Stimulated activated CD4-positive, alpha-beta T cell treated with anti-CD3 and anti-CD28 coated beads, Interleukin-1b, Interleukin-23, amount 100 ng/mL, for 4 hours (primary cell): ENCODE results near the gene LLGL2.

ENCODE experiments used
- DNase-seq, 2 donors: peaks; one replicate each; pipeline ENCODE4 v3.0.0-alpha.2; 2020; ENCODE audit warnings: low read depth in 2 of 2

The LLGL2 gene

DNA sequence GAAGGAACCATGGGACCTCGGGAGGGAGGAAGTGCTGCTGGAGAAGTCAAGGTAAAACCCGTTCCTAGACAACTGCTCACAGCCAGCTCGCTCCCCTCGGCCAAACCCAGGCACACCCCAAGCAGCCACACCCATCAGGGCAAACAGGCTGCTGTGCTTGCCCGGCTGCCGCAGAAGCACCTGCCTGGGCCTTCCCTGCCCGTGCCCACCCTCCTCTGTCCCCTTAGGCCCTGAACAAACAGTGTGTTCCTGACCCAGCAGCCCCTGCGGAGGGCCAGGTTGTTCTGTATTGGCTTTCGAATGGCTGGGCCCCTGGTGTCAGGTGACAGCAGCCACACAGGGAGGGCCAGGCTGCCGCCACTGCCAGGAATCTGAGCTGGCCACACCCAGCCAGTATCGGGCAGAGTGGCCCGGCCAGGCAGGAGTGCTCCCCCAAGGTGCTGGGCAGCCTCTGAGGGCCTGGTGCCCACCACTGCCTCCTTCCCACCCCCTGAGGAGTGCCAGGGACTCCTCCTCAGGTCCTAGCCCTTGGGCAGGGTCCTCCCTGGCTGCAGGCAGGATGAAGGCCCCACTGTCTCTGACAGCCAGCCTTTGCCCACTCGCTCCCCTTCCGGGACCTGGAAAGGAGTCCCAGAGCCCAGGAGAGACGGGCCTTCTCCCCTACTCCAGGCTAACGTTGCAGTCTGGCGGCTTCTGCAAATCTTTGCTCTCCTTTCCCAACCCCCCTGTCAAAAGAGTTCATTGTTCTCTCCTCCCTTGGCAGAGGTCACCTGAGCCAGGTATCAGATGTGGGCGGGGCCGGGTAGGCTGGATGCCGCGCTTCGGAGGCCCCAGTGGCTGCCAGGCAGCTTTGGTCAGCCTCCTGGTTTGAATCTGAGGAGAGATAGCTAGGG lies 24.0 kb downstream of the LLGL2 start:
- no peak for DNase-seq

DNA sequence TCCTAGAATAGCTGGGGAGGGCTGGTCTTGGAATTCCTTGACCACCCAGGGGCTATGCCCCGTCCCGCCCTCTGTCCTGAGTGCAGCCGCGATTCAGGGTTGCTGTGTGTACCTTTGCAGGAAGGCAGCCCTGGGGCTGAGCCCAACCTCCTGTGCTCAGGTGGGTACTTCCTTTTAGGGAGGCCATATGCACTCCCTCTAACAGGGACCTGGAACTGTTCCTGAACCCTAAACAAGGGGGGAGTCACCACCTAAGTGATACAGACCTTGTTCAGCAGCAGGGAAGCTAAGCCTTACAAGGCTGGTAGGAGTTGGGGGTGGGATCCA lies 24.6 kb downstream of the LLGL2 start:
- DNase-seq: no peak

DNA sequence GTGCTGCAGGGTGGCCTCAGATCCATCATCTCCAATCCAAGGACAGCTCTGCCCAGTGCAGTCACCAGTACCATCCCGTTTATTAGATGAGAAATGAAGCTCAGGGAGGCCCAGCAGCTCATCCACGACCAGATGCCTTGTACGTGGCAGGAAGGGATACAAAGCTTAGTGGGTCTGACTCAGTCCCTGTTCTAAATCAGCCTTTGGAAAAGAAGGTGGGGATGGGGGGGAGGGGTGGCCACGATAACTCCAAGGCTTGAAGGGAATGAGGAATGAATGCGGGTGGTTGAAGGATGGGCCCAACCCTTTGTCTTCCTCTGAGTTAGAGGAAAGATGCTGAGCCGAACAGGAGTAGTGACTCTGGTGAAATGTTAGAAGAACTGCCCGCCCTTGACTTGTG lies 25.8 kb downstream of the LLGL2 start:
- DNase-seq: no peak

DNA sequence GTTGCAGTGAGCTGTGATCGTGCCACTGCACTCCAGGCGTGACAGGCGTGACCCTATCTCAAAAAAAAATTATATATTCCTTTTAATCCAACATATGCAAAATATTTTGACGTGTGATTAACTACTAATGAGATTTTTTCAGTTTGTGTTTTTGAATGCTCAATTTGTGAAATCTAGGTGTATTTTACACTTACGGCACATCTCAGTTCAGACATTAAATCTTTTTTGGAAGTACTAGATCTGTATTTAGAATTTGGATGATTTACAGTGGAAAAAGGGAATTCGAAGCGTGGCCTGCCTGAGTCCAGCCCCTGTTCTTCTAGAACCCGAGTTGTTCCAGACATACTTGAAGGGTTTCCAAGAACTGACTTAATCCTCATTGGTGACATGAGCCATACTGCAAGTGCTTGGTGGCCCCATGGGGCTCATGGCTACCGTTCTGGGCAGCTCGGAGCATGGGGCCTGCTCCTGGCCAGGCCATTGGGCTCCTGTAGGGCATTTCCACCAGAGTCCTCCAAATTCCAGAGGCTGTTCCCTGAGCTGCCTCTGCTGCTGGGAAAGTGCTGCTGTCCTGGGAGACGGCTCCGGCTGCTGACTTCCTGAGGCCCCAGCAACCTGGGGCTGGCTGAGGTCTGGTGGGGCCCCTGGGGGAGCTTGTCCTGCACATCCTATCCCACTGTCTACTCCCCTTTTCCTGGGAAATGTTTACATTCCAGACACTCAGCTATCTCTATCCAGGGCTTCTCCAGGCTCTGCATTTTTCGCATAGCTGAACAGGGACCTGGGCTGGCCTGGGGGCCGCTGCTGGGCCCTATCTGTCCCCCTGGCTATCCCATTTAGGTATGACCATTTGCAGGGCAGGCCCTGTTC lies 27.2 kb downstream of the LLGL2 start:
- DNase-seq: no peak

DNA sequence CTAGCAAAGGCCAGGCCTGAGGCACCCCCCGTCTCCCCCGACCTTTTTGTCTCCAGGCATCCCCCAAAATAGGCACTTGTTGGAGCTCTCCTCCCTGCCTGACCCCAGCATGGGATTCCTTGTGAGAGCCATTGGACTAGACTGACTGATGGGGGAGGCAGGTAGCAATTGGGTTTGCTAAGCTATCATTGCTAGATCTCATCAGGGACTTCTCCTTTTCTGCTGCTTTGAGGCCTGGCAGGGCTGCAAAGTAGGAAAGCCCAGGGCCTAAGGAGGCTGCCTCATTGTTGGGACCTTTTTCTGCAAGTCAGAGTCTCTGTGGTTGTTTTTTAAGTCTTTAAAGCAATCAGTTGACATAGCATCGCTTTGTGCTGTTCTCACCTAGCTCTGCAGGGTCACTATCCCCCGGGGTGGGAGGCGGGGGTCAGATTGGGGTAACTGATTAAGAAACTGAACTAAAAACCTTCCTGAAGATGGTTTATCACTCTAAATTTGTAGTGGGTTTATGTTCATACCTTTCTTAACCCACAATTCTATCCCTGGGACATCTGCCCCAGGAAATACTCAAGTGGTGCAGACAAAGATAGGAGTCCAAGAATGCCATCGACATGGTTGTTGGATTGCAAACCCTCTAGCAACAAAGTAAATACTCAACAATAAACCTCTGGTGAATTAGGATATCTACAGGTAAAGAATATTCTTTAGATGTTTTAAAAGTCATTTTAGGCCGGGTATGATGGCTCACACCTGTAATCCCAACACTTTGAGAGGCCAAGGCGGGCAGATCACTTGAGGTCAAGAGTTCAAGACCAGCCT lies 28.0 kb downstream of the LLGL2 start:
- DNase-seq: no peak

DNA sequence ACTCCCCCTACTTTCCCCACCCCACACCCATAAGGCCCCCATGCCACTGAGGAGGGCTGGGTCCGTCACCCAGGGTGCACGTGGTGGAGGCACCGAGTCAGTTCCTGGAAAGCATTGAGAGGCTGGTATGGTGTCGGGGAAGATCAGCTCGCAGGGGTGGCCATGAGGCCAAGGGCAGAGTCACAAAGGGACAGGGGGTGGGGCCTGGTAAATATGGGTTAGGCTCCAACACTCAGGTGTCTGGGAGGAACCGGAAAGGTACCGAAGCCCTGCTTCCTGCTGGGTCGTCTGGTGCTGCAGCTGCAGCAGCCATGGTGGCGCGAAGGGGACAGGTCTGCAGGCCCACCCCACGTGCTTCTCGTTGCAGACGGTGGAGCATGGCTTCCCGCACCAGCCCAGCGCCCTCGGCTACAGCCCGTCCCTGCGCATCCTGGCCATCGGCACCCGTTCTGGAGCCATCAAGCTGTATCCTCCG lies 30.2 kb downstream of the LLGL2 start:
- DNase-seq: no peak

DNA sequence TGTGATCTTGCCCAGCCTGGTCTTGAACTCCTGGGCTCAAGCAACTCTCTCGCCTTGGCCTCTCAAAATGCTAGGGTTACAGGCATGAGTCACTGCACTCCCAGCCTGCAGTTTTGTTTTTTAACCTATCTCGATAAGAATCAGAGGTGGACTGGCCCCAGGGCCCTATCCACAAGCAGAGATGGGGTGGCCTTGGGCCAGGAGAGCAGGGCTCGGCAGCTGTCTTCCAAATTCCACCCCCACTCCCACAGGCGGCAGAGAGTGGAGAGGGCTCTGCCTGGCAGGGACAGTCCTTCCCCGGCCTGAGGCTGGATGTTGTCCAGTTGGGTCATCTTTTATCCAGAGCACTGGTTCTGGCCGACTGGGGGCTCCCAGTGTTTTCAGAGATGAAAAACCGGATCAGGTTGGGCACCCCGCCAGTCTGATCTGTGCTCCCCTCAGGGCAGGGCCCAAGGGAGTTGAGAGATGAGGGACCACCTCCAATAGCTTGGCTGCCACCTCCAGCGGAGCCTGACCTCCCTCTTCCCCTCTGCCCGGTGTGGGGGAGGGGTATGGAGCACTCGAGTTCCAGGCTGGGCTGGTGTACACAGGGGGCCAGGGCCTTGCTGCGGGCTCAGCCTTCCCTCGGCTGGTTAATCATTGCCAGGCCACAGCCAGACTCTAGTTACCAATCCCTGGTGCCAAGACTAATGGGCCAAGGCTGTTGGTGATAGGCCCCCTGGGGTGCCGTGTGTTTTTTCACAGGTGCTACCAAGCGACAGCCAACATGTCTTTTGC lies 31.8 kb downstream of the LLGL2 start:
- no peak for DNase-seq

DNA sequence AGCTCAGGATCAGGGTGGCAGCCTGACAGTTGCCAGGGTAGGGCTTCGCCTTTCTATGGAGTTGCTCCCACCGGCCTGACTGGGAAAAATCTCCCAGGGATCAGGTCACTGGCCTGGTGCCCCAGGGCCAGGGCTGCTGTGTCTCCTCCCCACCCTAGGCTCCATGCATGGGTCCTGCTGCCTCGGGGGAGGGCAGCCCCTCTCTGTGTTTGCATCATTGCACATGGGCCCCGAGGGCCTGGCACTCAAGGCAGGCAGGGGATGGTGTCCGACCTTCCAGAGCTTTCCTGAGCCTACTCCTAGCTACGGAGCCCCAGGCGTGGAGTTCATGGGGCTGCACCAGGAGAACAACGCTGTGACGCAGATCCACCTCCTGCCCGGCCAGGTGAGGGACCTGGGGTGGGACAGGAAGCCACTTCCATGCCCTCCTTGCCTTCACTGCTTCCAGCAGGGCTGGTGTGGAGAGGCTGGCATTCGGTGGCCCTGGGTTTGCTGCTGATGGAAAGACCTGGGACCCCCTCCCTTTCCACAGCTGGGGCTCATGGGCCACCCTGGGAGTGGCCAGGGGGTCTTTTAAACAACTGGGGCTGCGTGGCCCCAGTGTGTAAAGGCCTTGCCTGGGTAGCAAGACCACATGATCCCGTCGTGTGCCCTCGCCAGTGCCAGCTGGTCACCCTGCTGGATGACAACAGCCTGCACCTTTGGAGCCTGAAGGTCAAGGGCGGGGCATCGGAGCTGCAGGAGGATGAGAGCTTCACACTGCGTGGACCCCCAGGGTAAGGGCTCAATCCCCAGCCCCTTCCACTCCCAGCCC lies 32.6 kb downstream of the LLGL2 start:
- no peak for DNase-seq

DNA sequence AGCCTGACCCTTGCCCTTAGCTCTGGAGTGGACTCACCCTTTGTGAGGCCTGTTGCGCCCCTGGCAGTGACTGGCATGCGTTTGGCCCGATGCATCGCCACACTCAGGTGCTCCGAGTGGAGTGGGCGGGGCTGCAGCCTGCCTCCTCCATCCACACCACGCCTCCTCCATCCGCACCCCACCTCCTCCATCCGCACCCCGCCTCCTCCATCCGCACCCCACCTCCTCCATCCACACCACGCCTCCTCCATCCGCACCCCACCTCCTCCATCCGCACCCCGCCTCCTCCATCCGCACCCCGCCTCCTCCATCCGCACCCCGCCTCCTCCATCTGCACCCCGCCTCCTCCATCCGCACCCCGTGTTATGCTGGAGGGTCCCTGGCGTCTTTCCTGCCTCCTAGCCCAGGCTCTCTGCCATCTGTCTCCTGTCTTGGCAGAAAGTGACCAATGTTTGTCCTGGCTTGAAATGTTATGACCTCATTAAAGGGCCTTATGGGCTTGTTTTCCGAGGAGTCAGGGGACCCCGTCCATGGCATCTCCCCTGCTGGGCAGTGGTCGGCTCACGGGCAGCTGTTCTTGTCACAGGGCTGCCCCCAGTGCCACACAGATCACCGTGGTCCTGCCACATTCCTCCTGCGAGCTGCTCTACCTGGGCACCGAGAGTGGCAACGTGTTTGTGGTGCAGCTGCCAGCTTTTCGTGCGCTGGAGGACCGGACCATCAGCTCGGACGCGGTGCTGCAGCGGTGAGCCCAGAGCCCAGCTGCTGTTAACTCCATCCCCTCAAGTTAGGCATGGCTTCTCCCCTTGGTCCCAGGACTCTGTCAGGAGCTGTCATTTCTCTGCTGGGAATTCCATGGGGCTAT lies 33.4 kb downstream of the LLGL2 start:
- DNase-seq: no peak

DNA sequence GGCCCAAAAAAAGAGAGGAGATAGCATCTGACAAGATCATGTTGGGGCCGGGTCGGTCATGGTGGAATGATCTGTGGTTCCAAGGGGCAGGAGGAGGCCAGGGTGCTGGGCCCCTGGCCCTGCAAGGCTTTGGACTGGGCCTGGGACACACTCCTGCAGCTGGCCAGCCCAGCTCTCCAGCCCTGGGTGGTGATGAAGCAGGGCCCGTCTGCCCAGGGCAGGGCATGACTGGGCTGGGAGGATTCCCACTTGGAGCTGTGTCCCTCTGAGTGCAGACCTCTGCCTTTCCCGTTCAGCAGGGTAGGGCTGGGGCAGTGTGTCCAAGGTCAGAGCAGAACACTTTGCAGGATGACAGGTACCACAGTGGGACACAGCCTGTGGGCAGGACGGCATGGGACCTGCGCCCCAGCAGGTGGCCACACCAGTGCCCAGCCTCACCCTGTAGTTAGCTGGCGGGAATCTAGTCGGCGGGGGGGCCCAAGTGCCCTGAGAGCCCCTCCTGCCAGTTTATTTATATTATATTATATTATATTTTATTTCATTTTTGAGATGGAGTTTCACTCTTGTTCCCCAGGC lies 34.5 kb downstream of the LLGL2 start:
- no peak for DNase-seq

DNA sequence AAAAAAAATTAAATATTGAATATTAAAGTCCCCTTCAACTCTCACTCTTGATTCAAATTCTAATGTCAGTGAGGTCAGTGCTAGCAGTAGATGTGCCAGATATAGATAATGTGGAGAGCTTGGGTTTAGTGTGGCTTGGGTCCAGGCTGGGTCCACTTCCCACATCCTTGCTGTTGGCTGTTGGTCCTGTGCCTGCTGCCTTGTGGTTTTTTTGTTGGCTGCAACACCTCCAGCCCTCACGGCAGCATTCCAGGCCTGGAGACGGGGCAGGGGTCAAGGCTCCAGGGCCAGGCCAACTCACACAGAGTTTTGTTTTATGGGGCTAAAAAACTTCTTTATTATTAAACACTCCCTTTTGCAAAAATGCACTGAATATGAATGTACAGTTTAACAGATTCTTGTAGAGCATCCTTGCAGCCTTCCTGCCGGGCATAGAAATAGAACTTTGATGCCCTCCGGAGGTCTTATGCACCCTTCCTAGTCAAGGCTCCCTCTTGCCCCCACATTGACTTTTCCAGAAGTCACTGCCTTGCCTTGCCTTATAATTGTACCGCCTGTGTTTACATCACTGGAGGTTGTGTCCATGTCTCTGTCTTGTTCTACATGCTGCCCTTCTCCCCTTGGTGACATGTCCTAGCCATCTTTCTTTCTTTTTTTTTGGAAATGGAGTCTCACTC lies 36.6 kb downstream of the LLGL2 start:
- no peak for DNase-seq

DNA sequence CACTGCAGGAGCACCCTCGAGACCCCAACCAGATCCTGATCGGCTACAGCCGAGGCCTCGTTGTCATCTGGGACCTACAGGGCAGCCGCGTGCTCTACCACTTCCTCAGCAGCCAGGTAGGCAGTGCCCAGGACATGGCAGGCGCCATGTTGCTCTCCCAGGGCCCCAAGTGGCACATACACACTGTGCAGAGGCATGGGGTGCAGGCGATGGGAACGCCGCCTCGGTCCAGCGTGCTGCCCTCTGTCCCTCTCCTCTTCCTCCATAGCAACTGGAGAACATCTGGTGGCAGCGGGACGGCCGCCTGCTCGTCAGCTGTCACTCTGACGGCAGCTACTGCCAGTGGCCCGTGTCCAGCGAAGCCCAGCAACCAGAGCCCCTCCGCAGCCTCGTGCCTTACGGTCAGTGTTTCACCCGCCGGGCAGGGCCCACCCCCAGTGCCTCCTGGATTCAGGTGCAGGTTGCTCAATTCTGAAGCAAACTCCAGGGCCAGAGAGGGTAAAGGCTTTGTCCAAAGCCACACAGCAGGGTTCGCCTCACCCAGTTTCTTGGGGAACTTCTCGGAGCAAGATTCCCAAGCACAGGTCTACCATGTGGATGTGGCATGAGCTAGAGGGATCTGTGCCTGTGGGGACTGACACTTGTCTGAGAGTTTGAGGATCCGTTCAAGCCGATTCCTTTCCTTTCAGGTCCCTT lies 37.7 kb downstream of the LLGL2 start:
- DNase-seq: no peak

DNA sequence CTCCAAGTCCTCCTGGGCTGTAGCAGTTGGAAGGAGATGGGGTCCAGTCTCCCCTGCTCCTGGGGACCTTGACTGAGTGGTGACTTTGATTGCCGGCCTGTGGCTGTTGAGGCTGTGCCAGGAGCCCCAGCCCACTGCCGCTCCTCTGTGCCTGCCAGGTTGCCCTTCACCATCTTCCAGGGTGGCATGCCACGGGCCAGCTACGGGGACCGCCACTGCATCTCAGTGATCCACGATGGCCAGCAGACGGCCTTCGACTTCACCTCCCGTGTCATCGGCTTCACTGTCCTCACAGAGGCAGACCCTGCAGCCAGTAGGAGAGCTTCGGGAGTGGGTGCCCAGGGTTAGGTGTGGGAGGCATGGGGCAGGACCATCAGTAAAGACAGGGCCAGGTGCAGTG lies 38.7 kb downstream of the LLGL2 start:
- no peak for DNase-seq

DNA sequence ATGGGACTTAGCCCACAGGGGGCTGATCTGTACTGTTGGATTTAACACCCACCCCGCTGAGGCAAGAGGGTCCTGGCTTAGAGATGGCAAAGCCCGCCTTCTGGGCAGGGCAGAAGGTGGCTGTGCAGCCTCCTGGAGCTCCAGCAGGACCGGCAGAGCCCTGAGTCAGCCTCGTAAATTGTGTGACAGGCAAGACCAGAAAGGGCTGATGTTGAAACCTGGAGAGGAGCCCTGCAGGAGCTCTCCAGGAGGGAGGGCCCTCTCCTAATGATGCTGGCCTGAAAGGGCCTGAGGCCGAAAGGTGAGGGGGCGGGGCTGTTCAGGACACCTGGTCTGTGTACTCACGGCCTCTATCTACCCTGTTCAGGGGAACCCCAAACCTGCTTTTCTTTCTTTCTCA lies 39.6 kb downstream of the LLGL2 start:
- DNase-seq: no peak

DNA sequence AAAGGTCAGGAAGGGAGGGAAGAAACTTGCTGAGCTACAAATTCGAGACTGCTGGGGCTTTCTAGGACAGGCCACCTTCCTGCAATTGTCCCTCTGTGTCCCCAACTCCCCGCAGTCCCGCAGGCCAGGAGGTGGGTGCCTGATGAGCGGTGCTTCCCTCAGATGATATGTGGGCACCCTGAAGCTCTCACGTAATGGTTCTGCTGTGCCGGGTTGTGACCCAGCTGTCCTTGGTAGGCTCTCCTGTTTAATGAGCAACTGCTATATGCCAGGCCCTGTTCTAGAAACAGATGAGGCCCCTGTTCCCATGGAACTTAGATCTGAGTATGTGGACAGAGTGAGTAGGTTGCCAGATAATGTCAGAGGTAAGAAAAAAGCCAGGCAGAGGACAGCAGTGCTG lies 40.1 kb downstream of the LLGL2 start:
- DNase-seq: no peak

DNA sequence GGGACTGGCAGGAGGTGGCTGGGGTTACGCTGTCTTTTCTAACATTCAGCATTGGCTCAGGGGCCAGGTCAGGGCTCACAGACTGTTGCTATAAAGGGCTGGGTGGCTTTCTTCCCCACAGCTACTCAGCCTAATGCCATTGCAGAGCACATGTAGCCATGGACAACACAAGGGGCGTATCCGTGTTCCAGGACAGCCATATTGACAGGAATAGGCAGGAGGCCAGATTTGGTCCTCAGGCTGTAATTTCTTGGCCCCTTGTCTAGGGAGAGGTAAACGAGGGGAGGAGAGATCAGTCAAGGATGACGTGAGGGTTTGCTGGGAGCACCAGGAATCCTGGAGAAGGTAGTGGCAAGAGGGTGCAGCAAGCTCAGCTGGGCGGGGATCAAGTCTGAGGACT lies 40.9 kb downstream of the LLGL2 start:
- DNase-seq: no peak

DNA sequence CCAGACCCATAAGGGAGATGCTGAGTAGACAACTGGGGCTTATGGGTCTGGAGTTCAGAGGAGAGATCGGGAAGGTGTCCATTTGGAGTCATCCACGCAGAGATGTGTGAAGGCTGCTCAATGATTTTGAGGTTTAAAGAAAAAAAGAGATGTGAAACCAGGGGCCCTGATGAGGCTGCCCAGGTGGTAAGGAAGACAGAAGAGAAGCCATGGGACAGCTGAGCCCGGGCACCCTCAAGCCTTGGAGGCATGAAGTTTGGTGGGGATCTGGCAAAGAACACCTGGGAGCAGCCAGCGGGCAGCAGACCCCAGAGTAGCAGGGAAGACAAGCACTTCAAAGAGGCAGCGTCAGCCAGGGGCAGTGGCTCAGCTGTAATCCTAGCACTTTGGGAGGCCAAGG lies 41.3 kb downstream of the LLGL2 start:
- DNase-seq: no peak
